Inflammatory macrophage treated with lipopolysaccharide for 1 hour (primary cell): Measurements from ENCODE around the gene NAT10.

ENCODE experiments used
- DNase-seq, 2 donors: peaks; one replicate each; pipeline ENCODE4 v3.0.0-alpha.2; 2020 to 2022

The NAT10 gene

DNA sequence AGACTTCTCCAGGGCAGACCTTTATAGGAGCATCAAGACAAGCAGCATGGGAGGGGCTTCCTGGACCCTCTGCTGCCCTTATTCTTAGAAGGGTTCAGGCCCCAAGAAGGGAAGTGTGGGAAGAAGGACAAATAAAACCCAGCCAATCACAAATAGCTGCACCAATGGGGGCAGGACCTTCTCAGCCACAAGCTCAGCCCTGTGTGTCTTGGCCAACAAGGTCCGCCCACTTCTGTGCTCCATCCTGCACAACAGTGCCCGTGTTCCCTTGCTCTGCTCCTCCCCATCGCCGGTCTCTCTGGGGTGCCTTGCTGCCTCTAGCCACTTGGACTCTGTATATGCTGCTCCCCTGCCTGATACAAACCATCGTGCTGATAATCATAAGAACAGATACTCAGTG, 86.1 kb downstream of the NAT10 start:
- no peak for DNase-seq

DNA sequence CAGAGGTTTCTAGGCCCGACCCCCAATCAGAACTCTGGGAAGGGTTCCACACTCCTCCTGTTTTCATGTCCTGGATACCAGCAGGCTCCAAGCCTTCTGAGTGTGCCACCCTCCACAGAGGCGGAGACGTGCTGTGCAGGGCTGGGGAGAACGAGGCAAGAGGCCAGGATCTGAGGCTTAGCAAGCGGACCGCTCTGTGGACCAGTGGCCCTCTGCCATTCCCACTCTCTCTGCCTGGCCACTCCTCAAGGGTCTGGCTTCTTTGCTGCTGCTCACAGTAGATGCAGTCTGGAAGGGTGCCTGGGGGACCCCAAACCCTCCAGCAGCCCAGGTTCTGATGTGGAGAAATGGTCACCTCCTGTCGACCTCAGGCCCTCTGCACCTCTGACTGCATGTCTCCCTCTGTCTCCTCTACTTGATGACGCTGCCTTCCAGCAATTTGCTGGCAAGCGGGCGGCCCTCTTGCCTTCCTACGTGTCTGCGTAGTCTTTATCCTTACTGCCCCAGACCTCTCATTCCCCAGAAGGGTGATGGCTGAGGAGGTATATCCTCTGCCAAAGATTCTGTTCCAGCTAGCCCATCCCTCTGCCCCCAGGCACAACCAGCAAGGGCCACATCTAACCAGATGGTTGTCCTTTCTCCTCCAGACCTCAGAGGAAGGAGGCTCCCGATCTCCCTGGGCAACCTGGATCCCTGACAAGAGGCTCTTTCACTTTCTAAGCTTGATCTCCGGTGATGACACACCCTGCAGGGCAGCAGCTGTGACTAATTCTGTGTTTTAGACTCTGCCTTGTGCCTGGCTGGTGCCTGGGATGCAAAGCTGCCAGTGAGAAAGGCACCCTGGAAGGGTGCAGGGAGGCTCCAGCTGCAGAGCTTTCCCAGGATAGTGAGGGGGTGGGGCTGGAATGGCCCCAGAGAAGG, 87.3 kb downstream of the NAT10 start:
- DNase-seq, result no peak

DNA sequence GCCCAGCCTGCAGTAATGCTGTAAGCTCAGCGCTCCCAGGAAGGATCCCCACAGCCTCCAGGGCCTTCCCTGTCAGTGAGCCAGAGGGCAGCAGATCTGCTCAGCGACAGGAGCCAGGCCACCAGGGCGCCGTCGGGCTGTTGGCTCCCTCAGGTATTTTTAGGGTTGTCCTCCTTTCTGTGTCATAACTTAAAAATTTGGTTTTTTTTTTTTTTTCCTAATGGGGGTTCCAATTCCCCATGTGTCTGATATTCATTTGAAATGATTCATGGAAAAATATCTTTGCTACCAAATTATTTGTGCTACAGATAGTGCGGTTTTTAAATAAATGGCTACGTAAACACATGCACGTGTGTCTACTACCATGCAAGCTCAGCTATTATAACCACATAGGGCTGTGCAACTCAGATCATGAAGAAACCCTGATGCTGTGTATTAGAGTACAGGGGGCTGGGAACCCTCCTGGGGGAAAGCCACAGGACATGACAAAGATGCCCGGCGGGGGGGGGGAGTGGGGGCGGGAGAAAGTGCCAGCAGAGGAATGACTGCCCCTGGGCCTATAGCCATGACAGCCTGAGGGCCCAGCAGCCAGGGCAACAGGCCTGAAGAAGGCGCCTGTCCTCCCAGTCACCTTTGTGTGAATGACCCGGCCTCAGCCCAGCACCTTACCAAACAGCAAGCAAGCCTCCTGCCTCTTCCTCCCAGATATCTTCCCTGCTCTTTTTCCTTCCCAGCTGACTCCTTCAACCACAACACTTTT, 89.3 kb downstream of the NAT10 start:
- DNase-seq, result no peak
